ENCODE results near the gene DHX29.

DNA sequence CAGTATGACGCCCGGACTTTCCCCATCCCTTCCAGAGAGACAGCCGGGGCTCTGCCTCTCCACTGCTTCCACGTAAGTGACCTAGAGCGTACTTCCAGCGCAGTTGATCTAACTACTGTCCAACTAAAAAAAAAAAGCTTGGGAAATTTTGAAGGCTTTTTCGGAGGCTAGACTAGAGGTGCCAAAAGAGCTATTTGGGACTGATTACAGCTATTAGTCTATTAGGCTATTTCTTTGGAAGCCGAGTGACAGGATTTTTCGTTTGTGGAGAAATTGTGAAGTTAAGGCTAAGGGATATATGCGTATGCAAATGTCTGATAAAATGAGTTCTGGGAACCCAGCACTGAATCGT is 75.6 kb downstream of the DHX29 start:
- TF ChIP-seq, protein P1, sequence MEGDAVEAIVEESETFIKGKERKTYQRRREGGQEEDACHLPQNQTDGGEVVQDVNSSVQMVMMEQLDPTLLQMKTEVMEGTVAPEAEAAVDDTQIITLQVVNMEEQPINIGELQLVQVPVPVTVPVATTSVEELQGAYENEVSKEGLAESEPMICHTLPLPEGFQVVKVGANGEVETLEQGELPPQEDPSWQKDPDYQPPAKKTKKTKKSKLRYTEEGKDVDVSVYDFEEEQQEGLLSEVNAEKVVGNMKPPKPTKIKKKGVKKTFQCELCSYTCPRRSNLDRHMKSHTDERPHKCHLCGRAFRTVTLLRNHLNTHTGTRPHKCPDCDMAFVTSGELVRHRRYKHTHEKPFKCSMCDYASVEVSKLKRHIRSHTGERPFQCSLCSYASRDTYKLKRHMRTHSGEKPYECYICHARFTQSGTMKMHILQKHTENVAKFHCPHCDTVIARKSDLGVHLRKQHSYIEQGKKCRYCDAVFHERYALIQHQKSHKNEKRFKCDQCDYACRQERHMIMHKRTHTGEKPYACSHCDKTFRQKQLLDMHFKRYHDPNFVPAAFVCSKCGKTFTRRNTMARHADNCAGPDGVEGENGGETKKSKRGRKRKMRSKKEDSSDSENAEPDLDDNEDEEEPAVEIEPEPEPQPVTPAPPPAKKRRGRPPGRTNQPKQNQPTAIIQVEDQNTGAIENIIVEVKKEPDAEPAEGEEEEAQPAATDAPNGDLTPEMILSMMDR (IDR thresholded peaks at IDR 0.05) = no peak
- TF ChIP-seq POLR2AphosphoS5 (IDR thresholded peaks at IDR 0.05; ENCODE audit: low read depth, low read length) (no peak), SIN3A (IDR thresholded peaks at IDR 0.05; ENCODE audit: borderline replicate concordance, insufficient read depth, low read depth, low read length) (no peak), TCF7L2 (IDR thresholded peaks at IDR 0.05; ENCODE audit: low read depth, low read length) (no peak)
- TF ChIP-seq, protein P2, sequence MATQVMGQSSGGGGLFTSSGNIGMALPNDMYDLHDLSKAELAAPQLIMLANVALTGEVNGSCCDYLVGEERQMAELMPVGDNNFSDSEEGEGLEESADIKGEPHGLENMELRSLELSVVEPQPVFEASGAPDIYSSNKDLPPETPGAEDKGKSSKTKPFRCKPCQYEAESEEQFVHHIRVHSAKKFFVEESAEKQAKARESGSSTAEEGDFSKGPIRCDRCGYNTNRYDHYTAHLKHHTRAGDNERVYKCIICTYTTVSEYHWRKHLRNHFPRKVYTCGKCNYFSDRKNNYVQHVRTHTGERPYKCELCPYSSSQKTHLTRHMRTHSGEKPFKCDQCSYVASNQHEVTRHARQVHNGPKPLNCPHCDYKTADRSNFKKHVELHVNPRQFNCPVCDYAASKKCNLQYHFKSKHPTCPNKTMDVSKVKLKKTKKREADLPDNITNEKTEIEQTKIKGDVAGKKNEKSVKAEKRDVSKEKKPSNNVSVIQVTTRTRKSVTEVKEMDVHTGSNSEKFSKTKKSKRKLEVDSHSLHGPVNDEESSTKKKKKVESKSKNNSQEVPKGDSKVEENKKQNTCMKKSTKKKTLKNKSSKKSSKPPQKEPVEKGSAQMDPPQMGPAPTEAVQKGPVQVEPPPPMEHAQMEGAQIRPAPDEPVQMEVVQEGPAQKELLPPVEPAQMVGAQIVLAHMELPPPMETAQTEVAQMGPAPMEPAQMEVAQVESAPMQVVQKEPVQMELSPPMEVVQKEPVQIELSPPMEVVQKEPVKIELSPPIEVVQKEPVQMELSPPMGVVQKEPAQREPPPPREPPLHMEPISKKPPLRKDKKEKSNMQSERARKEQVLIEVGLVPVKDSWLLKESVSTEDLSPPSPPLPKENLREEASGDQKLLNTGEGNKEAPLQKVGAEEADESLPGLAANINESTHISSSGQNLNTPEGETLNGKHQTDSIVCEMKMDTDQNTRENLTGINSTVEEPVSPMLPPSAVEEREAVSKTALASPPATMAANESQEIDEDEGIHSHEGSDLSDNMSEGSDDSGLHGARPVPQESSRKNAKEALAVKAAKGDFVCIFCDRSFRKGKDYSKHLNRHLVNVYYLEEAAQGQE (IDR thresholded peaks at IDR 0.05; ENCODE audit: insufficient read depth in 1 of 2, low read depth in 2 of 2, low read length in 1 of 2) = no peak

Measured in Panc1 (cell line).